ENCODE data around the gene ANKS4B.

Gene ANKS4B

GRCh38 chr16:21257284-21257683, 23.8 kb downstream of the ANKS4B start:
- TF ChIP-seq CTCF (IDR thresholded peaks at IDR 0.05; ENCODE audit: low read depth, low read length) = no peak
- no peak overlapping the region for H3K4me3 ChIP-seq (replicated peaks in 1 of 2; ENCODE audit: low read depth in 2 of 2, low read length in 2 of 2)
- no peak for DNase-seq (ENCODE audit: low read depth in 2 of 2)

DNA sequence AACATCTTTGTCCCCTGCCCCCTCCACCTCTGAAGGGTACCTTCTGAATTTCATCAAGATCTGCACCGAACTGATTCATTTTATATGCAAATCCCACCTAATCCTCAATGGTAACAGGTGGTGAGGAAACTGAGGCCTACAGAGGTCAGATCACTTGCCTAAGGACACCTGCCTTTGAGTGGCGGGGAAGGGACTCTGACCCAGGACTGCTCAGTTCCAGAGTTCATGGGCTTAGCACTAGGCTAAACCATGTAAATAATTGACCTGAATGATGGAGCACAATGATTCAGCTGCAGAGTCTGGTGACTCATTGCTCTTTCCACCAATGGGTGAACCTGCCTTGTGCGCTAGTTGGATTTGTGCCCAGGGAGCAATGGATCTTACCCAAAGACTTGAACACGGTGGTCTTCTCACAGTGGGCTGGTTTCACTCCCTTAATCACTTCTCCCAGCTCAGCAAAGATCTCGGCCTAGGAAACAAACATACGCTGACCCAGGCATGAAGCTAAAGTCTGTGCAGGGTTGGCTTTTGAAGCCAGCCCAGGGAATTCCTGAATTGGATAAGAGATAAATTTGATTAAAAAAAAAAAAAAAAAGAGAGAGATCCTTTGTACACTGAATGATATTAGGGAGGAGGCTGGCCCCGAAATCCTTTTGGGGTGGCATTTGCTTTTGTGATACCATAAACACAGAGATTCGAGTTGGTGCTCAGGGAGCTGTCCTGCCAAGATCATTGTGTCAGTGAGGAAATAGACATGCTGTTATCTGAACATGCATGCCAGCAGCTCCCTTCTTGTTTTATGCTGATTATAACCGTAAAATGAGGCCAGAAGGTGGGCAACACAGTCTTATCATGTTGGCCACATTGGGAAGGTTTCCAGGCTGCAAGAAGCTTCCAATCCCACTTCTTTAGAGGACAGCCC, 27.6 kb downstream of the ANKS4B start:
- DNase-seq (ENCODE audit: low read depth in 2 of 2) = peak; percentile 63 to 89
- no peak for TF ChIP-seq CTCF (IDR thresholded peaks at IDR 0.05; ENCODE audit: low read depth, low read length)
- H3K4me3 ChIP-seq (replicated peaks in 1 of 2; ENCODE audit: low read depth in 2 of 2, low read length in 2 of 2) = no peak overlapping the region

- TF ChIP-seq CTCF (IDR thresholded peaks at IDR 0.05; ENCODE audit: low read depth, low read length) = no peak
- no peak for DNase-seq (ENCODE audit: low read depth in 2 of 2)
- H3K4me3 ChIP-seq (replicated peaks in 1 of 2; ENCODE audit: low read depth in 2 of 2, low read length in 2 of 2) = no peak overlapping the region
Measured at GRCh38 chr16:21262779-21263639, 29.5 kb downstream of the ANKS4B start.

- peak in 1 of 2 donors; percentile 15 for DNase-seq (ENCODE audit: low read depth in 2 of 2)
- no peak for TF ChIP-seq CTCF (IDR thresholded peaks at IDR 0.05; ENCODE audit: low read depth, low read length)
- no peak overlapping the region for H3K4me3 ChIP-seq (replicated peaks in 1 of 2; ENCODE audit: low read depth in 2 of 2, low read length in 2 of 2)
Measured at GRCh38 chr16:21263640-21264570, 30.4 kb downstream of the ANKS4B start.

DNA sequence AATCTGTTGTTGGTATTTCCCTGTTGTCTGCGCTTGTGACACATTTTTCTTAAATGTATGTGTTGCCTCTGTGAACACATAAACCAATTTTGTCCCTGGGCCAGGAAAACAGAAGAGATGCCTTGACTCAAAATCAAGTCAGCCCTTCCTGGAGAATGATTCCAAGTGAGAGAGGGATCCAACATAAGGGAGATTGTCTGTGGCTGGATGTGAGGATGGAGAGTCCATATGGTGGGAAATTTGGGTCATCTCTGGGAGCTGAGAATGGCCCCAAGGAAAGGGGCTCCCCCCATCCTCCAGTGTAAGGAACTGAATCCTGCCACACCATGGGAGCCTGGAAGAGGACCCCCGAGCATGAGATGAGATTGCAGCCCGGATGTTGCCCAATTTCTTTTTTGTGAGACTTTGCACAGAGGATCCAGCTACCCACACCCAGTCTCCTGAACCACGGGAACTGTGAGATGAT, 31.1 kb downstream of the ANKS4B start:
- peak in 1 of 2 donors; percentile 19 for DNase-seq (ENCODE audit: low read depth in 2 of 2)
- TF ChIP-seq CTCF (IDR thresholded peaks at IDR 0.05; ENCODE audit: low read depth, low read length) = no peak
- no peak overlapping the region for H3K4me3 ChIP-seq (replicated peaks in 1 of 2; ENCODE audit: low read depth in 2 of 2, low read length in 2 of 2)

Data from cardiac fibroblast (primary cell).